ENCODE results near the gene DCHS2. TPM values are rescaled to one million over a fixed set of nuclear protein-coding genes. Genes with fewer than 3 reads are reported as not detected.
A peak's percentile ranks its signal among the peaks of the same experiment; 100 is the strongest.

The DCHS2 gene
- total RNA-seq, 1 experiment from 2014 or later, result not detected

- H3K27ac ChIP-seq, result no peak overlapping the region
- H3K4me1 ChIP-seq (replicated peaks), result no peaks in the 10 kb centered on the region
- no peaks in the 10 kb centered on the region for H3K9me3 ChIP-seq (replicated peaks)
- H3K36me3 ChIP-seq, result no peaks in the 10 kb centered on the region
- H3K4me3 ChIP-seq, result no peak overlapping the region
- DNase-seq (ENCODE audit: low read depth in 1 of 2, low spot score in 2 of 2), result no peak
- 0 out of 2 replicates have a peak, but pooled peaks cover 4% of the 10 kb centered on the region for H3K27me3 ChIP-seq (replicated peaks)
These were observed 66.7 kb downstream of the DCHS2 start for GRCh38 chr4:154424810-154425484.

GRCh38 chr4:154422152-154422551 is 69.4 kb downstream of the DCHS2 start:
- Histone ChIP-seq H3K36me3 (no peaks in the 10 kb centered on the region), H3K27ac (no peak overlapping the region), H3K4me3 (no peak overlapping the region), H3K9me3 (replicated peaks) (no peaks in the 10 kb centered on the region), H3K4me1 (replicated peaks) (no peaks in the 10 kb centered on the region), H3K27me3 (replicated peaks) (peaks cover 8% of the 10 kb centered on the region; the same call in 1 of the 2 replicates)
- no peak for DNase-seq (ENCODE audit: low read depth in 1 of 2, low spot score in 2 of 2)

- no peak overlapping the region for H3K4me3 ChIP-seq
- no peaks in the 10 kb centered on the region for H3K36me3 ChIP-seq
- peaks cover 8% of the 10 kb centered on the region; the same call in 1 of the 2 replicates for H3K27me3 ChIP-seq (replicated peaks)
- H3K9me3 ChIP-seq (replicated peaks), result no peaks in the 10 kb centered on the region
- H3K27ac ChIP-seq, result no peak overlapping the region
- no peaks in the 10 kb centered on the region for H3K4me1 ChIP-seq (replicated peaks)
- DNase-seq (ENCODE audit: low read depth in 1 of 2, low spot score in 2 of 2), result no peak
These were observed 70.0 kb downstream of the DCHS2 start for GRCh38 chr4:154421618-154422017.

- H3K4me3 ChIP-seq, result no peak overlapping the region
- DNase-seq (ENCODE audit: low read depth in 1 of 2, low spot score in 2 of 2), result no peak
These were observed 74.3 kb downstream of the DCHS2 start for GRCh38 chr4:154417373-154417673.

GRCh38 chr4:154416190-154416547 is 75.4 kb downstream of the DCHS2 start:
- no peak overlapping the region for H3K27ac ChIP-seq
- H3K27me3 ChIP-seq (replicated peaks), result peaks cover 4% of the 10 kb centered on the region; the same call in 1 of the 2 replicates
- H3K36me3 ChIP-seq, result no peaks in the 10 kb centered on the region
- no peaks in the 10 kb centered on the region for H3K9me3 ChIP-seq (replicated peaks)
- DNase-seq (ENCODE audit: low read depth in 1 of 2, low spot score in 2 of 2), result no peak
- no peak overlapping the region for H3K4me3 ChIP-seq
- no peaks in the 10 kb centered on the region; the same call in 1 of the 2 replicates for H3K4me1 ChIP-seq (replicated peaks)

More at GRCh38 chr4:154417373-154417673, 74.3 kb downstream of the DCHS2 start:
- Histone ChIP-seq H3K9me3 (replicated peaks) (no peaks in the 10 kb centered on the region), H3K36me3 (no peaks in the 10 kb centered on the region), H3K27ac (no peak overlapping the region), H3K27me3 (replicated peaks) (peaks cover 4% of the 10 kb centered on the region; the same call in 1 of the 2 replicates), H3K4me1 (replicated peaks) (no peaks in the 10 kb centered on the region; the same call in 1 of the 2 replicates)

GRCh38 chr4:154415313-154415712 is 76.3 kb downstream of the DCHS2 start:
- H3K36me3 ChIP-seq, result no peaks in the 10 kb centered on the region
- H3K9me3 ChIP-seq (replicated peaks), result no peaks in the 10 kb centered on the region
- H3K27ac ChIP-seq, result no peak overlapping the region
- no peak overlapping the region for H3K4me3 ChIP-seq
- peaks cover 4% of the 10 kb centered on the region; the same call in 1 of the 2 replicates for H3K27me3 ChIP-seq (replicated peaks)
- H3K4me1 ChIP-seq (replicated peaks), result no peaks in the 10 kb centered on the region; the same call in 1 of the 2 replicates
- DNase-seq (ENCODE audit: low read depth in 1 of 2, low spot score in 2 of 2), result no peak

- DNase-seq (ENCODE audit: low read depth in 1 of 2, low spot score in 2 of 2), result no peak
- Histone ChIP-seq H3K4me3 (no peak overlapping the region), H3K27me3 (replicated peaks) (peaks cover 4% of the 10 kb centered on the region; the same call in 1 of the 2 replicates), H3K4me1 (replicated peaks) (no peaks in the 10 kb centered on the region; the same call in 1 of the 2 replicates), H3K9me3 (replicated peaks) (no peaks in the 10 kb centered on the region), H3K27ac (no peak overlapping the region), H3K36me3 (no peaks in the 10 kb centered on the region)
These were observed 76.8 kb downstream of the DCHS2 start for GRCh38 chr4:154414796-154415195.

- Histone ChIP-seq H3K27me3 (replicated peaks) (peaks cover 4% of the 10 kb centered on the region; the same call in 1 of the 2 replicates), H3K27ac (no peak overlapping the region), H3K9me3 (replicated peaks) (no peaks in the 10 kb centered on the region), H3K4me1 (replicated peaks) (no peaks in the 10 kb centered on the region; the same call in 1 of the 2 replicates), H3K36me3 (no peaks in the 10 kb centered on the region), H3K4me3 (no peak overlapping the region)
- no peak for DNase-seq (ENCODE audit: low read depth in 1 of 2, low spot score in 2 of 2)
These were observed 77.2 kb downstream of the DCHS2 start for GRCh38 chr4:154414371-154414770.

- Histone ChIP-seq H3K4me1 (replicated peaks) (no peaks in the 10 kb centered on the region), H3K36me3 (no peaks in the 10 kb centered on the region), H3K27me3 (replicated peaks) (no peaks in the 10 kb centered on the region), H3K4me3 (no peak overlapping the region), H3K27ac (no peak overlapping the region), H3K9me3 (replicated peaks) (no peaks in the 10 kb centered on the region)
- no peak for DNase-seq (ENCODE audit: low read depth in 1 of 2, low spot score in 2 of 2)
These were observed 84.2 kb downstream of the DCHS2 start for GRCh38 chr4:154407443-154407842.

GRCh38 chr4:154406018-154406795 is 85.4 kb downstream of the DCHS2 start:
- DNase-seq (ENCODE audit: low read depth in 1 of 2, low spot score in 2 of 2), result no peak
- Histone ChIP-seq H3K4me3 (no peak overlapping the region), H3K36me3 (no peaks in the 10 kb centered on the region), H3K27me3 (replicated peaks) (no peaks in the 10 kb centered on the region), H3K27ac (no peak overlapping the region), H3K9me3 (replicated peaks) (no peaks in the 10 kb centered on the region), H3K4me1 (replicated peaks) (no peaks in the 10 kb centered on the region)

- H3K4me3 ChIP-seq, result peak overlapping the region; percentile 8; the same call in 1 of the 2 replicates
- no peaks in the 10 kb centered on the region; the same call in 1 of the 2 replicates for H3K27me3 ChIP-seq (replicated peaks)
- no peak overlapping the region for H3K27ac ChIP-seq
- H3K36me3 ChIP-seq, result no peaks in the 10 kb centered on the region
- H3K9me3 ChIP-seq (replicated peaks), result no peaks in the 10 kb centered on the region
- no peaks in the 10 kb centered on the region for H3K4me1 ChIP-seq (replicated peaks)
- peak in 1 of 2 experiments; percentile 31 for DNase-seq (ENCODE audit: low read depth in 1 of 2, low spot score in 2 of 2)
These were observed 92.2 kb downstream of the DCHS2 start for GRCh38 chr4:154399259-154399974.

- no peak for DNase-seq (ENCODE audit: low read depth in 1 of 2, low spot score in 2 of 2)
- H3K9me3 ChIP-seq (replicated peaks), result no peaks in the 10 kb centered on the region
- no peaks in the 10 kb centered on the region for H3K4me1 ChIP-seq (replicated peaks)
- no peak overlapping the region for H3K27ac ChIP-seq
- H3K36me3 ChIP-seq, result no peaks in the 10 kb centered on the region
- H3K4me3 ChIP-seq, result no peak overlapping the region
- no peaks in the 10 kb centered on the region for H3K27me3 ChIP-seq (replicated peaks)
These were observed 101.3 kb downstream of the DCHS2 start for GRCh38 chr4:154390324-154390723.

- no peaks in the 10 kb centered on the region for H3K9me3 ChIP-seq (replicated peaks)
- no peak overlapping the region for H3K4me3 ChIP-seq
- no peak overlapping the region for H3K27ac ChIP-seq
- H3K27me3 ChIP-seq (replicated peaks), result no peaks in the 10 kb centered on the region
- no peaks in the 10 kb centered on the region for H3K4me1 ChIP-seq (replicated peaks)
- no peak for DNase-seq (ENCODE audit: low read depth in 1 of 2, low spot score in 2 of 2)
- H3K36me3 ChIP-seq, result no peaks in the 10 kb centered on the region
These were observed 102.5 kb downstream of the DCHS2 start for GRCh38 chr4:154389148-154389547.

- Histone ChIP-seq H3K4me1 (replicated peaks) (no peaks in the 10 kb centered on the region), H3K4me3 (no peak overlapping the region), H3K27me3 (replicated peaks) (no peaks in the 10 kb centered on the region), H3K9me3 (replicated peaks) (no peaks in the 10 kb centered on the region), H3K27ac (no peak overlapping the region), H3K36me3 (no peaks in the 10 kb centered on the region)
- no peak for DNase-seq (ENCODE audit: low read depth in 1 of 2, low spot score in 2 of 2)
These were observed 107.6 kb downstream of the DCHS2 start for GRCh38 chr4:154384012-154384411.

All from SJSA1 (cell line).